Liver (tissue), 9 donors: ENCODE data around the gene CACNA1H. TPM values are rescaled to one million over a fixed set of nuclear protein-coding genes. Genes with fewer than 3 reads are reported as not detected.

Source experiments
- DNase-seq: peaks from one replicate; pipeline ENCODE4 v3.0.0-alpha.2; 2017; ENCODE audit warnings: low spot score
- H3K27ac ChIP-seq, 2 donors: one replicate each; pipeline ENCODE4 v1.7.0; 2013; ENCODE audit warnings: inconsistent platforms in 2 of 2, low read length in 2 of 2, control low read depth in 1 of 2, low read depth in 1 of 2, mild to moderate bottlenecking in 1 of 2
- H3K27me3 ChIP-seq, 4 donors: one replicate each; pipeline versions ENCODE4 v1.6.1 to v1.7.0; 2013; ENCODE audit warnings: low read length in 3 of 4, inconsistent platforms in 1 of 4, mild to moderate bottlenecking in 1 of 4, moderate library complexity in 1 of 4; ENCODE audit not compliant: control insufficient read depth in 4 of 4, insufficient read depth in 4 of 4
- H3K36me3 ChIP-seq, 4 donors: one replicate each; pipeline versions ENCODE4 v1.6.1 to v1.7.0; 2013; ENCODE audit warnings: low read length in 3 of 4, mild to moderate bottlenecking in 3 of 4, low read depth in 1 of 4, moderate library complexity in 1 of 4; ENCODE audit not compliant: control insufficient read depth in 4 of 4, insufficient read depth in 3 of 4
- H3K4me1 ChIP-seq, 4 donors: one replicate each; pipeline versions ENCODE4 v1.6.1 to v1.7.0; 2013; ENCODE audit warnings: low read length in 3 of 4, mild to moderate bottlenecking in 3 of 4, moderate library complexity in 1 of 4; ENCODE audit not compliant: control insufficient read depth in 4 of 4, insufficient read depth in 4 of 4
- H3K4me3 ChIP-seq, 3 donors: one replicate each; pipeline versions ENCODE4 v1.6.1 to v1.7.0; 2013; ENCODE audit warnings: low read length in 3 of 3, control low read depth in 1 of 3, low read depth in 1 of 3, mild to moderate bottlenecking in 1 of 3
- H3K9ac ChIP-seq, 2 donors: one replicate each; pipeline ENCODE4 v1.7.0; 2013; ENCODE audit warnings: low read length in 2 of 2, mild to moderate bottlenecking in 2 of 2, moderate library complexity in 2 of 2, control low read depth in 1 of 2, low read depth in 1 of 2
- H3K9me3 ChIP-seq, 4 donors: one replicate each; pipeline versions ENCODE4 v1.6.1 to v1.7.0; 2013; ENCODE audit warnings: low read length in 3 of 4; ENCODE audit not compliant: control insufficient read depth in 4 of 4
- ATF3 ChIP-seq: IDR thresholded peaks from 2 replicates; pipeline ENCODE4 v1.6.1; 2016; ENCODE audit warnings: antibody characterized with exemption
- EGR1 ChIP-seq, 2 donors: IDR thresholded peaks; 2 replicates each; pipeline ENCODE4 v1.6.1; 2016 to 2018; ENCODE audit warnings: antibody characterized with exemption in 2 of 2, low read depth in 2 of 2
- FOXA1 ChIP-seq: IDR thresholded peaks from 2 replicates; pipeline ENCODE4 v1.6.1; 2016; ENCODE audit warnings: antibody characterized with exemption
- FOXA2 ChIP-seq: IDR thresholded peaks from 2 replicates; pipeline ENCODE4 v1.6.1; 2016; ENCODE audit warnings: antibody characterized with exemption
- MAX ChIP-seq: IDR thresholded peaks from 2 replicates; pipeline ENCODE4 v1.6.1; 2016; ENCODE audit warnings: antibody characterized with exemption
- REST ChIP-seq: IDR thresholded peaks from 2 replicates; pipeline ENCODE4 v1.6.1; 2016; ENCODE audit warnings: antibody characterized with exemption, mild to moderate bottlenecking
- RXRA ChIP-seq, 2 donors: IDR thresholded peaks; 2 replicates each; pipeline ENCODE4 v1.6.1; 2017 to 2018; ENCODE audit warnings: antibody characterized with exemption in 2 of 2, mild to moderate bottlenecking in 1 of 2
- SP1 ChIP-seq: IDR thresholded peaks from 2 replicates; pipeline ENCODE4 v1.6.1; 2018; ENCODE audit warnings: antibody characterized with exemption, mild to moderate bottlenecking
- TAF1 ChIP-seq: conservative IDR thresholded peaks from 2 replicates; pipeline ENCODE4 v1.6.1; 2016; ENCODE audit warnings: antibody characterized with exemption, mild to moderate bottlenecking
- ZBTB33 ChIP-seq: IDR thresholded peaks from 2 replicates; pipeline ENCODE4 v1.6.1; 2016; ENCODE audit warnings: antibody characterized with exemption
- WGBS: extraction: QIAGEN DNeasy Blood & Tissue Kit; methylation state at CpG from one replicate; pipeline ENCODE4 v1.1.7; 2013; 5-methylcytosine and 5-hydroxymethylcytosine counted together
- polyA plus RNA-seq, 2 donors: library from polyadenylated mRNA; stranded (reverse) in 1 of 2; unstranded in 1 of 2; fragments of 200-250 nt in 1 of 2; fragments of >200 nt in 1 of 2; fragmentation: Nextera tagmentation in 1 of 2; extraction: Ambion mirVana in 1 of 2; gene quantifications; one replicate each; pipeline versions ENCODE4 v1.2.1 to v1.2.3, GENCODE V29; 2013 to 2015
- total RNA-seq, 2 donors: library from RNA; depleted of rRNA; stranded (reverse); fragments of >200 nt; gene quantifications; one replicate each; pipeline ENCODE4 v1.2.3, GENCODE V29; 2014
- donor health status: healthy.
- donor health status: healthy.
- donor health status: healthy.
- donor health status: healthy.
- donor health status: healthy.

CACNA1H gene
- total and polyA plus RNA-seq, 4 donors, result 0.21 to 8.5 (median 6.1) TPM

- WGBS, result 85% methylated on average over 23 of the region's 23 CpGs
- Histone ChIP-seq H3K9ac (no peak overlapping the region), H3K9me3 (no peaks in the 10 kb centered on the region), H3K4me3 (no peak overlapping the region), H3K27ac (no peak overlapping the region), H3K27me3 (no peaks in the 10 kb centered on the region), H3K4me1 (no peaks in the 10 kb centered on the region), H3K36me3 (no peaks in the 10 kb centered on the region)
- TF ChIP-seq SP1, result no peak
- TF ChIP-seq FOXA2, result no peak
- TF ChIP-seq ATF3, result no peak
- no peak for TF ChIP-seq MAX
- TF ChIP-seq FOXA1, result no peak
- no peak for TF ChIP-seq TAF1
- TF ChIP-seq REST, result no peak
- no peak for DNase-seq
These were observed 9.0 kb upstream of the CACNA1H start for GRCh38 chr16:1143761-1144450.

- 88% methylated on average over 46 of the region's 46 CpGs for WGBS
- TF ChIP-seq RXRA (IDR thresholded peaks at IDR 0.05) (no peak), REST (no peak), ZBTB33 (no peak), EGR1 (IDR thresholded peaks at IDR 0.05; ENCODE audit: low read depth in 2 of 2) (no peak)
- Histone ChIP-seq H3K27ac (no peak overlapping the region), H3K4me3 (no peak overlapping the region), H3K36me3 (no peaks in the 10 kb centered on the region), H3K9ac (no peak overlapping the region), H3K9me3 (no peaks in the 10 kb centered on the region), H3K27me3 (no peaks in the 10 kb centered on the region), H3K4me1 (no peaks in the 10 kb centered on the region)
- DNase-seq, result no peak
These were observed 8.2 kb upstream of the CACNA1H start for GRCh38 chr16:1144476-1145382.
